Stimulated activated CD4-positive, alpha-beta T cell treated with anti-CD3 and anti-CD28 coated beads, Interleukin-12 subunit alpha, Interleukin-12 subunit beta, amount 100 ng/mL, for 24 hours (primary cell): ENCODE data around the gene SGTB.
"Not testable (repeated sequence)": the region's sequence is repeated elsewhere in the genome, so short reads cannot be mapped to it uniquely, and the experiment has no call there.

Experiments used
- DNase-seq, 2 experiments: peaks; one replicate each; pipeline ENCODE4 v3.0.0-alpha.2; 2020; ENCODE audit warnings: low read depth in 2 of 2

The SGTB gene

GRCh38 chr5:65734921-65735320 is 13.0 kb upstream of the SGTB start:
- no peak for DNase-seq

- not testable (repeated sequence) for DNase-seq
These were observed 12.4 kb upstream of the SGTB start for GRCh38 chr5:65734196-65734775.

- not testable (repeated sequence) for DNase-seq
These were observed 10.1 kb upstream of the SGTB start for GRCh38 chr5:65732046-65732445.

GRCh38 chr5:65730910-65731309 is 9.0 kb upstream of the SGTB start:
- no peak for DNase-seq

- DNase-seq = no peak
These were observed 6.3 kb upstream of the SGTB start for GRCh38 chr5:65728218-65728617.

- DNase-seq = no peak
These were observed 5.7 kb upstream of the SGTB start for GRCh38 chr5:65727491-65728156.

- no peak for DNase-seq
These were observed 880 bp upstream of the SGTB start for GRCh38 chr5:65722575-65723403.

- DNase-seq = no peak
These were observed 724 bp downstream of the SGTB start for GRCh38 chr5:65721050-65721719.

GRCh38 chr5:65718576-65719310 is 3.2 kb downstream of the SGTB start:
- DNase-seq = no peak

GRCh38 chr5:65708145-65708544 is 13.8 kb downstream of the SGTB start:
- DNase-seq = no peak

GRCh38 chr5:65707663-65708062 is 14.2 kb downstream of the SGTB start:
- DNase-seq = no peak

GRCh38 chr5:65704621-65705239 is 17.2 kb downstream of the SGTB start:
- DNase-seq = no peak

GRCh38 chr5:65702036-65702435 is 19.9 kb downstream of the SGTB start:
- DNase-seq = no peak

GRCh38 chr5:65699338-65699737 is 22.6 kb downstream of the SGTB start:
- DNase-seq = no peak

- no peak for DNase-seq
These were observed 25.0 kb downstream of the SGTB start for GRCh38 chr5:65696892-65697291.

- no peak for DNase-seq
These were observed 26.0 kb downstream of the SGTB start for GRCh38 chr5:65695896-65696295.

- no peak for DNase-seq
These were observed 26.6 kb downstream of the SGTB start for GRCh38 chr5:65695162-65695755.

GRCh38 chr5:65693121-65693520 is 28.8 kb downstream of the SGTB start:
- DNase-seq = no peak

GRCh38 chr5:65682148-65682547 is 39.8 kb downstream of the SGTB start:
- no peak for DNase-seq

- not testable (repeated sequence) for DNase-seq
These were observed 45.9 kb downstream of the SGTB start for GRCh38 chr5:65676056-65676455.

GRCh38 chr5:65674749-65675148 is 47.2 kb downstream of the SGTB start:
- DNase-seq = no peak
